SK-N-SH treated with all-trans-retinoic acid at 6 μM for 48 hours (cell line): Measurements from ENCODE around the gene CHKB.

Source experiments
- ATAC-seq: fragments of 200-7000 bp; cut with Tn5 transposase; 3 replicates; pipeline ENCODE4 v1.9.1; 2020; ENCODE audit warnings: mild to moderate bottlenecking, moderate library complexity
- ARNTL ChIP-seq: fragments of 450-650 bp; formaldehyde crosslinking; IDR thresholded peaks from 2 replicates; pipeline ENCODE4 v1.5.0; 2020; ENCODE audit warnings: low read depth, mild to moderate bottlenecking, moderate library complexity, borderline replicate concordance
- CSDC2 ChIP-seq: fragments of 250-450 bp; sonication (Bioruptor Pico); IDR thresholded peaks from 2 replicates; pipeline ENCODE4 v1.5.0; 2020; ENCODE audit warnings: mild to moderate bottlenecking, moderate library complexity
- CSRNP3 ChIP-seq: fragments of 250-450 bp; sonication (Bioruptor Pico); IDR thresholded peaks from 2 replicates; pipeline ENCODE4 v1.5.1; 2021; ENCODE audit warnings: mild to moderate bottlenecking, moderate library complexity
- GLIS3 ChIP-seq: fragments of 250-450 bp; sonication (Bioruptor Pico); IDR thresholded peaks from 2 replicates; pipeline ENCODE4 v1.5.0; 2020; ENCODE audit warnings: mild to moderate bottlenecking, moderate library complexity
- ISL1 ChIP-seq: fragments of 250-450 bp; sonication (Bioruptor Pico); IDR thresholded peaks from 2 replicates; pipeline ENCODE4 v2.1.2; 2022; ENCODE audit warnings: mild to moderate bottlenecking, moderate library complexity
- PATZ1 ChIP-seq: fragments of 250-450 bp; sonication (Bioruptor Pico); IDR thresholded peaks from 2 replicates; pipeline ENCODE4 v1.8.0; 2020; ENCODE audit warnings: mild to moderate bottlenecking, moderate library complexity, borderline replicate concordance
- POU6F1 ChIP-seq: fragments of 250-450 bp; sonication (Bioruptor Pico); IDR thresholded peaks from 2 replicates; pipeline ENCODE4 v1.8.0; 2021; ENCODE audit warnings: low read depth, mild to moderate bottlenecking, moderate library complexity, borderline replicate concordance
- PPARA ChIP-seq: fragments of 250-450 bp; sonication (Bioruptor Pico); IDR thresholded peaks from 2 replicates; pipeline ENCODE4 v1.5.0; 2020; ENCODE audit warnings: mild to moderate bottlenecking, borderline replicate concordance
- RARB ChIP-seq: fragments of 250-450 bp; sonication (Bioruptor Pico); IDR thresholded peaks from 2 replicates; pipeline ENCODE4 v1.8.0; 2021; ENCODE audit warnings: mild to moderate bottlenecking, moderate library complexity
- SNAI2 ChIP-seq: fragments of 250-450 bp; sonication (Bioruptor Pico); IDR thresholded peaks from 2 replicates; pipeline ENCODE4 v1.5.0; 2020; ENCODE audit warnings: mild to moderate bottlenecking, moderate library complexity
- TCF4 ChIP-seq: fragments of 250-450 bp; sonication (Bioruptor Pico); IDR thresholded peaks from 2 replicates; pipeline ENCODE4 v1.8.0; 2021; ENCODE audit warnings: mild to moderate bottlenecking, moderate library complexity, borderline replicate concordance
- TOX ChIP-seq: fragments of 250-450 bp; sonication (Bioruptor Pico); IDR thresholded peaks from 2 replicates; pipeline ENCODE4 v1.8.0; 2021; ENCODE audit warnings: mild to moderate bottlenecking, moderate library complexity, borderline replicate concordance
- TSHZ2 ChIP-seq: fragments of 250-450 bp; sonication (Bioruptor Pico); IDR thresholded peaks from 2 replicates; pipeline ENCODE4 v1.5.0; 2020; ENCODE audit warnings: mild to moderate bottlenecking, moderate library complexity
- ZC3H10 ChIP-seq: fragments of 250-450 bp; sonication (Bioruptor Pico); IDR thresholded peaks from 2 replicates; pipeline ENCODE4 v1.5.1; 2021; ENCODE audit warnings: mild to moderate bottlenecking, moderate library complexity
- ZFP3 ChIP-seq: fragments of 250-450 bp; sonication (Bioruptor Pico); IDR thresholded peaks from 2 replicates; pipeline ENCODE4 v1.5.0; 2020; ENCODE audit warnings: mild to moderate bottlenecking, moderate library complexity
- ZFP30 ChIP-seq: fragments of 450-650 bp; formaldehyde crosslinking; IDR thresholded peaks from 2 replicates; pipeline ENCODE4 v1.5.0; 2022; ENCODE audit warnings: mild to moderate bottlenecking, moderate library complexity
- ZNF565 ChIP-seq: fragments of 450-650 bp; formaldehyde crosslinking; conservative IDR thresholded peaks from 2 replicates; pipeline ENCODE4 v1.5.0; 2020; ENCODE audit warnings: low read depth, mild to moderate bottlenecking, moderate library complexity
- ZNF70 ChIP-seq: fragments of 450-650 bp; formaldehyde crosslinking; IDR thresholded peaks from 2 replicates; pipeline ENCODE4 v1.5.0; 2020; ENCODE audit warnings: mild to moderate bottlenecking, moderate library complexity

CHKB gene

GRCh38 chr22:50628543-50629134 lies 46.0 kb upstream of the CHKB start:
- no peak for ATAC-seq
- TF ChIP-seq TOX (CRISPR knock-in tag) (no peak), ZNF565 (no peak), ZFP30 (CRISPR knock-in tag) (no peak), ZNF70 (CRISPR knock-in tag) (no peak), PPARA (no peak), CSDC2 (CRISPR knock-in tag) (no peak), TSHZ2 (CRISPR knock-in tag) (no peak), TCF4 (CRISPR knock-in tag) (no peak), ISL1 (no peak), ZFP3 (no peak)

- TF ChIP-seq CSRNP3 (CRISPR knock-in tag) (no peak), TSHZ2 (CRISPR knock-in tag) (no peak), ISL1 (no peak), SNAI2 (CRISPR knock-in tag) (no peak), ARNTL (CRISPR knock-in tag) (no peak), TCF4 (CRISPR knock-in tag) (no peak), ZNF565 (no peak), ZC3H10 (CRISPR knock-in tag) (no peak), GLIS3 (CRISPR knock-in tag) (no peak), CSDC2 (CRISPR knock-in tag) (no peak), POU6F1 (CRISPR knock-in tag) (no peak), PATZ1 (CRISPR knock-in tag) (no peak), RARB (CRISPR knock-in tag) (no peak), ZNF70 (CRISPR knock-in tag) (no peak), TOX (CRISPR knock-in tag) (no peak)
- ATAC-seq = peak; percentile 92
Measured at GRCh38 chr22:50627642-50628542, 45.2 kb upstream of the CHKB start, which contains the start of gene ARSA. ARSA (minus strand) TSS chr22:50628152; CDS start chr22:50627779, 373 bp downstream.
